ENCODE data around the gene GRIA3. TPM values are rescaled to one million over a fixed set of nuclear protein-coding genes. Genes with fewer than 3 reads are reported as not detected.
"Not testable (repeated sequence)": the region's sequence is repeated elsewhere in the genome, so short reads cannot be mapped to it uniquely, and the experiment has no call there.

Gene GRIA3
- total RNA-seq, 2 donors from 2014 or later, result not detected

GRCh38 chrX:123425904-123426303 lies 241.8 kb downstream of the GRIA3 start:
- ATAC-seq (replicated peaks in 1 of 2) (no peak), DNase-seq (no peak)
- H3K27ac Mint-ChIP-seq, result no peak overlapping the region
- H3K36me3 Mint-ChIP-seq (ENCODE audit: insufficient read depth in 2 of 2), result no peaks in the 10 kb centered on the region
- no peak overlapping the region for H3K4me3 Mint-ChIP-seq
- peaks cover 15% of the 10 kb centered on the region for H3K27me3 Mint-ChIP-seq (ENCODE audit: low read depth)
- H3K9me3 Mint-ChIP-seq, result no peaks in the 10 kb centered on the region
- H3K4me1 Mint-ChIP-seq (ENCODE audit: low read depth), result no peaks in the 10 kb centered on the region

- ATAC-seq (replicated peaks in 1 of 2) (peak in 1 of 2 donors; percentile 11), DNase-seq (no peak)
- Mint-ChIP-seq H3K4me3 (no peak overlapping the region), H3K27me3 (ENCODE audit: low read depth) (peaks cover 19% of the 10 kb centered on the region), H3K36me3 (ENCODE audit: insufficient read depth in 2 of 2) (no peaks in the 10 kb centered on the region), H3K4me1 (ENCODE audit: low read depth) (no peaks in the 10 kb centered on the region), H3K27ac (no peak overlapping the region), H3K9me3 (no peaks in the 10 kb centered on the region)
These were observed 248.5 kb downstream of the GRIA3 start for GRCh38 chrX:123432361-123433150.

GRCh38 chrX:123436512-123437136 lies 252.5 kb downstream of the GRIA3 start:
- H3K4me3 Mint-ChIP-seq, result no peak overlapping the region
- no peak for DNase-seq
- no peaks in the 10 kb centered on the region for H3K4me1 Mint-ChIP-seq (ENCODE audit: low read depth)
- no peaks in the 10 kb centered on the region for H3K36me3 Mint-ChIP-seq (ENCODE audit: insufficient read depth in 2 of 2)
- no peak for ATAC-seq (replicated peaks in 1 of 2)
- no peaks in the 10 kb centered on the region for H3K9me3 Mint-ChIP-seq
- peaks cover 7% of the 10 kb centered on the region for H3K27me3 Mint-ChIP-seq (ENCODE audit: low read depth)
- no peak overlapping the region for H3K27ac Mint-ChIP-seq

- H3K27me3 Mint-ChIP-seq (ENCODE audit: low read depth), result peaks cover 11% of the 10 kb centered on the region
- H3K4me1 Mint-ChIP-seq (ENCODE audit: low read depth); H3K4me3 Mint-ChIP-seq: not testable (repeated sequence)
These were observed 255.8 kb downstream of the GRIA3 start for GRCh38 chrX:123439926-123440325.

GRCh38 chrX:123442764-123443163 lies 258.7 kb downstream of the GRIA3 start:
- no peak overlapping the region for H3K27ac Mint-ChIP-seq
- H3K4me1 Mint-ChIP-seq (ENCODE audit: low read depth), result no peaks in the 10 kb centered on the region
- H3K9me3 Mint-ChIP-seq, result no peaks in the 10 kb centered on the region
- no peak for ATAC-seq (replicated peaks in 1 of 2)
- no peak overlapping the region for H3K4me3 Mint-ChIP-seq
- no peaks in the 10 kb centered on the region for H3K36me3 Mint-ChIP-seq (ENCODE audit: insufficient read depth in 2 of 2)
- no peak for DNase-seq
- peaks cover 19% of the 10 kb centered on the region for H3K27me3 Mint-ChIP-seq (ENCODE audit: low read depth)

More at GRCh38 chrX:123439926-123440325, 255.8 kb downstream of the GRIA3 start:
- DNase-seq; H3K36me3 Mint-ChIP-seq (ENCODE audit: insufficient read depth in 2 of 2); H3K9me3 Mint-ChIP-seq; H3K27ac Mint-ChIP-seq; ATAC-seq (replicated peaks in 1 of 2): not testable (repeated sequence)

GRCh38 chrX:123447506-123447905 lies 263.4 kb downstream of the GRIA3 start:
- no peaks in the 10 kb centered on the region for H3K9me3 Mint-ChIP-seq
- no peak overlapping the region for H3K27ac Mint-ChIP-seq
- no peak for ATAC-seq (replicated peaks in 1 of 2)
- H3K4me3 Mint-ChIP-seq, result no peak overlapping the region
- peaks cover 25% of the 10 kb centered on the region for H3K27me3 Mint-ChIP-seq (ENCODE audit: low read depth)
- no peaks in the 10 kb centered on the region for H3K4me1 Mint-ChIP-seq (ENCODE audit: low read depth)
- DNase-seq, result no peak
- H3K36me3 Mint-ChIP-seq (ENCODE audit: insufficient read depth in 2 of 2), result no peaks in the 10 kb centered on the region

GRCh38 chrX:123449335-123449734 lies 265.3 kb downstream of the GRIA3 start:
- Mint-ChIP-seq H3K4me3 (no peak overlapping the region), H3K36me3 (ENCODE audit: insufficient read depth in 2 of 2) (no peaks in the 10 kb centered on the region), H3K27ac (no peak overlapping the region), H3K9me3 (no peaks in the 10 kb centered on the region), H3K27me3 (ENCODE audit: low read depth) (peaks cover 17% of the 10 kb centered on the region), H3K4me1 (ENCODE audit: low read depth) (no peaks in the 10 kb centered on the region)
- ATAC-seq (replicated peaks in 1 of 2), result no peak
- no peak for DNase-seq

- Mint-ChIP-seq H3K27ac (no peak overlapping the region), H3K9me3 (no peaks in the 10 kb centered on the region), H3K4me1 (ENCODE audit: low read depth) (no peaks in the 10 kb centered on the region), H3K4me3 (no peak overlapping the region), H3K27me3 (ENCODE audit: low read depth) (peaks cover 14% of the 10 kb centered on the region), H3K36me3 (ENCODE audit: insufficient read depth in 2 of 2) (no peaks in the 10 kb centered on the region)
- ATAC-seq (replicated peaks in 1 of 2), result no peak
- no peak for DNase-seq
These were observed 266.1 kb downstream of the GRIA3 start for GRCh38 chrX:123450222-123450621.

- Mint-ChIP-seq H3K4me3 (no peak overlapping the region), H3K27me3 (ENCODE audit: low read depth) (peaks cover 6% of the 10 kb centered on the region), H3K36me3 (ENCODE audit: insufficient read depth in 2 of 2) (no peaks in the 10 kb centered on the region), H3K4me1 (ENCODE audit: low read depth) (no peaks in the 10 kb centered on the region), H3K27ac (no peak overlapping the region), H3K9me3 (no peaks in the 10 kb centered on the region)
- ATAC-seq (replicated peaks in 1 of 2) (no peak), DNase-seq (no peak)
These were observed 270.8 kb downstream of the GRIA3 start for GRCh38 chrX:123454712-123455431.

GRCh38 chrX:123455693-123456092 lies 271.6 kb downstream of the GRIA3 start:
- H3K4me3 Mint-ChIP-seq, result no peak overlapping the region
- ATAC-seq (replicated peaks in 1 of 2) (no peak), DNase-seq (no peak)
- H3K9me3 Mint-ChIP-seq, result no peaks in the 10 kb centered on the region
- peaks cover 3% of the 10 kb centered on the region for H3K27me3 Mint-ChIP-seq (ENCODE audit: low read depth)
- no peak overlapping the region for H3K27ac Mint-ChIP-seq
- no peaks in the 10 kb centered on the region for H3K4me1 Mint-ChIP-seq (ENCODE audit: low read depth)
- H3K36me3 Mint-ChIP-seq (ENCODE audit: insufficient read depth in 2 of 2), result no peaks in the 10 kb centered on the region

- Mint-ChIP-seq H3K4me1 (ENCODE audit: low read depth) (no peaks in the 10 kb centered on the region), H3K27ac (no peak overlapping the region), H3K4me3 (no peak overlapping the region), H3K27me3 (ENCODE audit: low read depth) (no peaks in the 10 kb centered on the region), H3K36me3 (ENCODE audit: insufficient read depth in 2 of 2) (no peaks in the 10 kb centered on the region), H3K9me3 (no peaks in the 10 kb centered on the region)
- ATAC-seq (replicated peaks in 1 of 2), result no peak
- no peak for DNase-seq
These were observed 280.6 kb downstream of the GRIA3 start for GRCh38 chrX:123464709-123465108.

- H3K4me1 Mint-ChIP-seq (ENCODE audit: low read depth), result no peaks in the 10 kb centered on the region
- peaks cover 10% of the 10 kb centered on the region for H3K27me3 Mint-ChIP-seq (ENCODE audit: low read depth)
- DNase-seq (no peak), ATAC-seq (replicated peaks in 1 of 2) (no peak)
- H3K36me3 Mint-ChIP-seq (ENCODE audit: insufficient read depth in 2 of 2), result no peaks in the 10 kb centered on the region
- H3K27ac Mint-ChIP-seq, result no peak overlapping the region
- no peaks in the 10 kb centered on the region for H3K9me3 Mint-ChIP-seq
- no peak overlapping the region for H3K4me3 Mint-ChIP-seq
These were observed 284.4 kb downstream of the GRIA3 start for GRCh38 chrX:123468481-123468880.

- no peaks in the 10 kb centered on the region for H3K9me3 Mint-ChIP-seq
- DNase-seq (no peak), ATAC-seq (replicated peaks in 1 of 2) (no peak)
- no peak overlapping the region for H3K27ac Mint-ChIP-seq
- no peaks in the 10 kb centered on the region for H3K36me3 Mint-ChIP-seq (ENCODE audit: insufficient read depth in 2 of 2)
- no peaks in the 10 kb centered on the region for H3K4me1 Mint-ChIP-seq (ENCODE audit: low read depth)
- no peak overlapping the region for H3K4me3 Mint-ChIP-seq
- H3K27me3 Mint-ChIP-seq (ENCODE audit: low read depth), result peaks cover 18% of the 10 kb centered on the region
These were observed 291.1 kb downstream of the GRIA3 start for GRCh38 chrX:123475068-123475724.

Data from activated T-cell treated with anti-CD3 and anti-CD28 coated beads, Interleukin-2, amount 50 U/mL, for 72 hours (primary cell).